ENCODE data around the gene CARS2.
"Not testable (repeated sequence)": the region's sequence is repeated elsewhere in the genome, so short reads cannot be mapped to it uniquely, and the experiment has no call there.

CARS2 gene

GRCh38 chr13:110615005-110615321 lies 91.0 kb downstream of the CARS2 start:
- Histone ChIP-seq H4K20me1 (ENCODE audit: low read depth, low read length) (no peaks in the 10 kb centered on the region), H2AFZ (ENCODE audit: low read depth, low read length, severe bottlenecking) (peak overlapping the region; percentile 77), H3K4me2 (ENCODE audit: low read depth, low read length, poor library complexity, severe bottlenecking) (peak overlapping the region; percentile 65), H3K27ac (ENCODE audit: low read depth, low read length) (no peak overlapping the region), H3F3A (ENCODE audit: insufficient read depth) (no peaks in the 10 kb centered on the region), H3K9me3 (ENCODE audit: insufficient read depth, low read length) (no peaks in the 10 kb centered on the region), H3K9ac (ENCODE audit: low read length) (no peak overlapping the region), H3K27me3 (ENCODE audit: low read length) (no peaks in the 10 kb centered on the region), H3K36me3 (ENCODE audit: low read length) (no peaks in the 10 kb centered on the region), H3K4me3 (ENCODE audit: insufficient read depth, low read length, poor library complexity, severe bottlenecking) (no peak overlapping the region), H3K79me2 (ENCODE audit: insufficient read depth, low read length) (peaks cover 40% of the 10 kb centered on the region), H3K9me2 (replicated peaks; ENCODE audit: insufficient read depth, low read length) (no peaks in the 10 kb centered on the region)
- TF ChIP-seq EZH2phosphoT487 (conservative IDR thresholded peaks at IDR 0.05; ENCODE audit: low read length) (no peak), CTCF (IDR thresholded peaks at IDR 0.05; ENCODE audit: insufficient read depth, low read length, poor library complexity, severe bottlenecking) (no peak)

GRCh38 chr13:110610955-110611595 lies 94.8 kb downstream of the CARS2 start:
- H2AFZ ChIP-seq (ENCODE audit: low read depth, low read length, severe bottlenecking): no peak overlapping the region

GRCh38 chr13:110607675-110608224 lies 98.2 kb downstream of the CARS2 start:
- Histone ChIP-seq H3K27me3 (ENCODE audit: low read length) (no peaks in the 10 kb centered on the region), H3K4me2 (ENCODE audit: low read depth, low read length, poor library complexity, severe bottlenecking) (no peak overlapping the region), H3K9me2 (replicated peaks; ENCODE audit: insufficient read depth, low read length) (no peaks in the 10 kb centered on the region), H4K20me1 (ENCODE audit: low read depth, low read length) (no peaks in the 10 kb centered on the region), H3K4me3 (ENCODE audit: insufficient read depth, low read length, poor library complexity, severe bottlenecking) (no peak overlapping the region), H3K9ac (ENCODE audit: low read length) (no peak overlapping the region), H3K36me3 (ENCODE audit: low read length) (no peaks in the 10 kb centered on the region), H3F3A (ENCODE audit: insufficient read depth) (no peaks in the 10 kb centered on the region), H3K27ac (ENCODE audit: low read depth, low read length) (no peak overlapping the region), H2AFZ (ENCODE audit: low read depth, low read length, severe bottlenecking) (no peak overlapping the region), H3K79me2 (ENCODE audit: insufficient read depth, low read length) (no peaks in the 10 kb centered on the region), H3K9me3 (ENCODE audit: insufficient read depth, low read length) (no peaks in the 10 kb centered on the region)
- TF ChIP-seq EZH2phosphoT487 (conservative IDR thresholded peaks at IDR 0.05; ENCODE audit: low read length) (no peak), CTCF (IDR thresholded peaks at IDR 0.05; ENCODE audit: insufficient read depth, low read length, poor library complexity, severe bottlenecking) (no peak)

More at GRCh38 chr13:110610955-110611595, 94.8 kb downstream of the CARS2 start:
- no peaks in the 10 kb centered on the region for H3K27me3 ChIP-seq (ENCODE audit: low read length)
- H3K79me2 ChIP-seq (ENCODE audit: insufficient read depth, low read length): peaks cover 2% of the 10 kb centered on the region
- H3K4me3 ChIP-seq (ENCODE audit: insufficient read depth, low read length, poor library complexity, severe bottlenecking): no peak overlapping the region
- no peak overlapping the region for H3K4me2 ChIP-seq (ENCODE audit: low read depth, low read length, poor library complexity, severe bottlenecking)
- H4K20me1 ChIP-seq (ENCODE audit: low read depth, low read length): no peaks in the 10 kb centered on the region
- no peaks in the 10 kb centered on the region for H3K36me3 ChIP-seq (ENCODE audit: low read length)
- H3F3A ChIP-seq (ENCODE audit: insufficient read depth): no peaks in the 10 kb centered on the region
- no peak overlapping the region for H3K27ac ChIP-seq (ENCODE audit: low read depth, low read length)
- H3K9me3 ChIP-seq (ENCODE audit: insufficient read depth, low read length): no peaks in the 10 kb centered on the region
- no peaks in the 10 kb centered on the region for H3K9me2 ChIP-seq (replicated peaks; ENCODE audit: insufficient read depth, low read length)
- H3K9ac ChIP-seq (ENCODE audit: low read length): no peak overlapping the region
- no peak for TF ChIP-seq EZH2phosphoT487 (conservative IDR thresholded peaks at IDR 0.05; ENCODE audit: low read length)
- no peak for TF ChIP-seq CTCF (IDR thresholded peaks at IDR 0.05; ENCODE audit: insufficient read depth, low read length, poor library complexity, severe bottlenecking)

- H3K36me3 ChIP-seq (ENCODE audit: low read length); H3K9ac ChIP-seq (ENCODE audit: low read length); H3K9me2 ChIP-seq (replicated peaks; ENCODE audit: insufficient read depth, low read length); H3K4me3 ChIP-seq (ENCODE audit: insufficient read depth, low read length, poor library complexity, severe bottlenecking); H3K79me2 ChIP-seq (ENCODE audit: insufficient read depth, low read length); H2AFZ ChIP-seq (ENCODE audit: low read depth, low read length, severe bottlenecking); H3F3A ChIP-seq (ENCODE audit: insufficient read depth); H3K9me3 ChIP-seq (ENCODE audit: insufficient read depth, low read length); H3K27me3 ChIP-seq (ENCODE audit: low read length); H3K27ac ChIP-seq (ENCODE audit: low read depth, low read length); H3K4me2 ChIP-seq (ENCODE audit: low read depth, low read length, poor library complexity, severe bottlenecking); H4K20me1 ChIP-seq (ENCODE audit: low read depth, low read length): not testable (repeated sequence)
Observed at GRCh38 chr13:110606281-110606680, 99.6 kb downstream of the CARS2 start.
